Nephron (organoid): ENCODE results near the gene TAS2R31.

Experiments used
- H3K27ac Mint-ChIP-seq, 3 experiments: 2 replicates each; pipeline ENCODE4 v1.8.0; 2020; ENCODE audit warnings: mixed read lengths in 3 of 3, mild to moderate bottlenecking in 2 of 3, moderate library complexity in 1 of 3
- H3K27me3 Mint-ChIP-seq: 2 replicates; pipeline ENCODE4 v1.8.0; 2021; ENCODE audit warnings: low read depth, mild to moderate bottlenecking, moderate library complexity, mixed read lengths
- H3K36me3 Mint-ChIP-seq: 2 replicates; pipeline ENCODE4 v1.8.0; 2020; ENCODE audit warnings: low read depth, mixed read lengths
- H3K4me1 Mint-ChIP-seq: 2 replicates; pipeline ENCODE4 v1.8.0; 2020; ENCODE audit warnings: mixed read lengths
- H3K4me3 Mint-ChIP-seq, 3 experiments: 2 replicates each; pipeline ENCODE4 v1.8.0; 2020; ENCODE audit warnings: mild to moderate bottlenecking in 3 of 3, mixed read lengths in 3 of 3, moderate library complexity in 2 of 3
- H3K9me3 Mint-ChIP-seq: 2 replicates; pipeline ENCODE4 v1.8.0; 2020; ENCODE audit warnings: mixed read lengths
- TF ChIP-seq, protein P1 (sequence below), 3 experiments: fragments of 200-600 bp; sonication (generic); IDR thresholded peaks; one replicate each; pipeline ENCODE4 v1.5.0; 2021; ENCODE audit warnings: antibody characterized with exemption in 3 of 3; ENCODE audit not compliant: unreplicated experiment in 3 of 3

TAS2R31 gene

GRCh38 chr12:11016937-11017336 lies 14.3 kb downstream of the TAS2R31 start:
- Mint-ChIP-seq H3K27ac (no peak overlapping the region), H3K4me1 (no peaks in the 10 kb centered on the region), H3K36me3 (peaks cover 17% of the 10 kb centered on the region), H3K27me3 (no peaks in the 10 kb centered on the region), H3K4me3 (no peak overlapping the region), H3K9me3 (no peaks in the 10 kb centered on the region)
- TF ChIP-seq, protein P1, sequence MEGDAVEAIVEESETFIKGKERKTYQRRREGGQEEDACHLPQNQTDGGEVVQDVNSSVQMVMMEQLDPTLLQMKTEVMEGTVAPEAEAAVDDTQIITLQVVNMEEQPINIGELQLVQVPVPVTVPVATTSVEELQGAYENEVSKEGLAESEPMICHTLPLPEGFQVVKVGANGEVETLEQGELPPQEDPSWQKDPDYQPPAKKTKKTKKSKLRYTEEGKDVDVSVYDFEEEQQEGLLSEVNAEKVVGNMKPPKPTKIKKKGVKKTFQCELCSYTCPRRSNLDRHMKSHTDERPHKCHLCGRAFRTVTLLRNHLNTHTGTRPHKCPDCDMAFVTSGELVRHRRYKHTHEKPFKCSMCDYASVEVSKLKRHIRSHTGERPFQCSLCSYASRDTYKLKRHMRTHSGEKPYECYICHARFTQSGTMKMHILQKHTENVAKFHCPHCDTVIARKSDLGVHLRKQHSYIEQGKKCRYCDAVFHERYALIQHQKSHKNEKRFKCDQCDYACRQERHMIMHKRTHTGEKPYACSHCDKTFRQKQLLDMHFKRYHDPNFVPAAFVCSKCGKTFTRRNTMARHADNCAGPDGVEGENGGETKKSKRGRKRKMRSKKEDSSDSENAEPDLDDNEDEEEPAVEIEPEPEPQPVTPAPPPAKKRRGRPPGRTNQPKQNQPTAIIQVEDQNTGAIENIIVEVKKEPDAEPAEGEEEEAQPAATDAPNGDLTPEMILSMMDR (IDR thresholded peaks at IDR 0.05; ENCODE audit: unreplicated experiment in 3 of 3) = no peak

- no peaks in the 10 kb centered on the region for H3K4me1 Mint-ChIP-seq
- H3K9me3 Mint-ChIP-seq = no peaks in the 10 kb centered on the region
- no peaks in the 10 kb centered on the region for H3K27me3 Mint-ChIP-seq
- H3K4me3 Mint-ChIP-seq = no peak overlapping the region
- H3K27ac Mint-ChIP-seq = no peak overlapping the region
- H3K36me3 Mint-ChIP-seq = peaks cover 11% of the 10 kb centered on the region
- TF ChIP-seq, protein P1 (IDR thresholded peaks at IDR 0.05; ENCODE audit: unreplicated experiment in 3 of 3) = no peak
Observed at GRCh38 chr12:11015775-11016430, 15.3 kb downstream of the TAS2R31 start.

DNA sequence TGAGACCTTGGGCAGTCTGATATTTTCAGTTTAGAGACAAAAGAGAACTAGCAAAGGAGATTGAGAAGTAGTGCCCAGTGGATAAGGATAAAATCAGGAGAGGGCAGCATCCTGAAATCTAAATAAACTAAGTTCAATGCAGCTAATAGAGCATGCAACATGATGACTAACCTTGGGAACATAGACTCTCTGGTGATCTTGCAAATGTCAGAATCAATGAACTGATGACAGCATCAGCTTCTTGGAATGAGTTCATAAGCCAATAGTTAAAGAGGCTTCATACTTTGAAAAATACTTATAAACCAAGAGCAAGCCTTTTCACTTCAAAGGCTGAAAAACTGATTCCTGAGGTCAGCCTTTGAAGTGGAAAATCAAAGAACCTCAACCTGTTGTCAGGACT lies 17.0 kb downstream of the TAS2R31 start:
- Mint-ChIP-seq H3K4me3 (no peak overlapping the region), H3K27me3 (no peaks in the 10 kb centered on the region), H3K4me1 (no peaks in the 10 kb centered on the region), H3K27ac (no peak overlapping the region), H3K36me3 (peaks cover 16% of the 10 kb centered on the region), H3K9me3 (no peaks in the 10 kb centered on the region)
- TF ChIP-seq, protein P1 (IDR thresholded peaks at IDR 0.05; ENCODE audit: unreplicated experiment in 3 of 3) = no peak

DNA sequence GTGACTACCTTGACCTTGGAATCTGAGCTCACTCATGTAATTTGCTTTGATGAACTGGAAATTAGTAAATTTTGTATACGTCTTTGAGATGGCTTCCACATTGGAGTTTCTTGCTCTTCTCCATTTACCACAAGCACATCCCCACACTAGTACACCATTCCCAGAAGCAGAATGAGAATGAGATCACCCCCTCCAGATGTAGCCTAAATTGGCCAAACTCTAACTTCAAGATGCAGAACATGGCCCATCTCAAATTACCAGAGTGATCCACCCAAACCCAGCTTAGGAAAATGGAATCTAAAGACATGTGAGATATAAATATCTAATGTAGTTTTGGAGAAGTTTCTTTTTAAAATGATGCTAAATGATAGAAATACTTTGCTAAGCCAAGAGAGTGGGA lies 23.6 kb downstream of the TAS2R31 start:
- H3K9me3 Mint-ChIP-seq = no peaks in the 10 kb centered on the region
- H3K27ac Mint-ChIP-seq = no peak overlapping the region
- no peak overlapping the region for H3K4me3 Mint-ChIP-seq
- no peaks in the 10 kb centered on the region for H3K27me3 Mint-ChIP-seq
- H3K4me1 Mint-ChIP-seq = no peaks in the 10 kb centered on the region
- peaks cover 12% of the 10 kb centered on the region for H3K36me3 Mint-ChIP-seq
- TF ChIP-seq, protein P1 (IDR thresholded peaks at IDR 0.05; ENCODE audit: unreplicated experiment in 3 of 3) = no peak

DNA sequence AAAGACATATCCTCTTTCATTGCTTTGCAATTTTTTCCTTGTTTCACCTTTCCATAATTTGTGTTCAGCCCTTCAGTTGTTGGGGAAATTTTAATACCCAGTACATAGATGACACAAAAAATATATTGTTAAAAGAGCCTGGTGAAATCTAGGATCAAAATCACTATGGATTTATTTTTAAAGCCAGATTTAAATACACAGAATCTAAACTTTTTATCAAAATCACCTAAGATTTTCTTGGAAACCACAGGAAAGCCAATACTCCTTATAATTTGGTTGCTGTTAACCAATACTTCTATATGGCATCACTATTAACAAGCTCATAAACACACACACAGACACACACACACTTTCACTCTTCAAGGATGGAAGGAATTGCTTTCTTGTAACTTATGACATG lies 33.0 kb downstream of the TAS2R31 start, which contains the start of gene TAS2R20:
Gene TAS2R20, minus strand, starts transcription at position 101 of the 400 bp plus-strand sequence. CDS start 429 bp downstream, outside the sequence.
- no peaks in the 10 kb centered on the region for H3K27me3 Mint-ChIP-seq
- H3K27ac Mint-ChIP-seq = no peak within 1 kb of the TSS
- H3K36me3 Mint-ChIP-seq = peaks cover 35% of the 10 kb centered on the region
- no peak within 1 kb of the TSS for H3K4me3 Mint-ChIP-seq
- peaks cover 4% of the 10 kb centered on the region for H3K9me3 Mint-ChIP-seq
- no peaks in the 10 kb centered on the region for H3K4me1 Mint-ChIP-seq
- TF ChIP-seq, protein P1 (IDR thresholded peaks at IDR 0.05; ENCODE audit: unreplicated experiment in 3 of 3) = no peak

DNA sequence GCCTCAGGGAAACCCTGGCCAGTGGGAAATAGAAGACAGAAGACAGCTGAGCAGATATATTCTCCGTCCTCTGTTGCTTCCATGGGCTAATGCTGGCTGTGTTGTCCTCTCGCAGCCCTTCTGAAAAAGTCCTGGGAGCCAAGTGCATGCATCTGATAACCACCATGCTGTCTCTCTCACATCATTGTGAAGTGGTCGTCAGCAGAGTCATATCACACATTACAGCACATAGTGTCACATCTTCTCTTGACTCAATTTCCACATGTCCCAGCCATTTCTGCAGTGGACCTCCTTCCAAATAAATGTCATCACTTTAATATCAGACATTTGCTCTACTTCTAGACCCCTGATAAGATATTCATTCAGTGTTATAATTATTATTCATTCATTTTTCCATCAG lies 36.9 kb downstream of the TAS2R31 start:
- Mint-ChIP-seq H3K36me3 (peaks cover 39% of the 10 kb centered on the region), H3K4me1 (no peaks in the 10 kb centered on the region), H3K27ac (no peak overlapping the region), H3K9me3 (peaks cover 10% of the 10 kb centered on the region), H3K4me3 (no peak overlapping the region), H3K27me3 (no peaks in the 10 kb centered on the region)
- TF ChIP-seq, protein P1 (IDR thresholded peaks at IDR 0.05; ENCODE audit: unreplicated experiment in 3 of 3) = no peak
